Natural killer cell (primary cell): ENCODE results near the gene CHN1. TPM values are rescaled to one million over a fixed set of nuclear protein-coding genes. Genes with fewer than 3 reads are reported as not detected.

Experiments
- ATAC-seq, 3 donors: fragments of 150-1000 bp in 2 of 3; fragments of 200-7000 bp in 1 of 3; cut with Tn5 transposase; 1 replicate in 1 of 3; 2 replicates in 2 of 3; pipeline ENCODE4 v1.10.0; 2021; ENCODE audit warnings: mild to moderate bottlenecking in 2 of 3, moderate library complexity in 2 of 3
- DNase-seq, 2 donors: peaks; one replicate each; pipeline versions ENCODE4 v3.0.0 to v3.0.0-alpha.2; 2013 to 2021; ENCODE audit warnings: mixed read lengths in 1 of 2
- H3K27ac ChIP-seq: one replicate; pipeline ENCODE4 v1.5.1; 2013; ENCODE audit warnings: mild to moderate bottlenecking, low read length
- H3K27me3 ChIP-seq: one replicate; pipeline ENCODE4 v1.6.1; 2013; ENCODE audit warnings: low read length; ENCODE audit not compliant: control insufficient read depth, insufficient read depth
- H3K36me3 ChIP-seq: one replicate; pipeline ENCODE4 v1.6.1; 2013; ENCODE audit warnings: low read length; ENCODE audit not compliant: control insufficient read depth, insufficient read depth
- H3K4me1 ChIP-seq: one replicate; pipeline ENCODE4 v1.6.1; 2013; ENCODE audit warnings: low read length; ENCODE audit not compliant: control insufficient read depth, insufficient read depth
- H3K4me3 ChIP-seq: one replicate; pipeline ENCODE4 v1.5.1; 2013; ENCODE audit warnings: low read length
- H3K9me3 ChIP-seq: one replicate; pipeline ENCODE4 v1.6.1; 2013; ENCODE audit warnings: low read length; ENCODE audit not compliant: control insufficient read depth, insufficient read depth
- H3K27ac Mint-ChIP-seq, 2 donors: one replicate each; pipeline ENCODE4 v1.8.0; 2022; ENCODE audit warnings: mild to moderate bottlenecking in 2 of 2, mixed read lengths in 2 of 2, moderate library complexity in 1 of 2
- H3K27me3 Mint-ChIP-seq, 2 donors: one replicate each; pipeline ENCODE4 v1.8.0; 2022; ENCODE audit warnings: low read depth in 2 of 2, mixed read lengths in 2 of 2
- H3K36me3 Mint-ChIP-seq: one replicate; pipeline ENCODE4 v1.8.0; 2022; ENCODE audit warnings: mixed read lengths
- H3K4me1 Mint-ChIP-seq, 2 donors: one replicate each; pipeline ENCODE4 v1.8.0; 2022; ENCODE audit warnings: mixed read lengths in 2 of 2
- H3K4me3 Mint-ChIP-seq: one replicate; pipeline ENCODE4 v1.8.0; 2022; ENCODE audit warnings: mild to moderate bottlenecking, moderate library complexity, mixed read lengths
- H3K9me3 Mint-ChIP-seq, 2 donors: one replicate each; pipeline ENCODE4 v1.8.0; 2022; ENCODE audit warnings: mixed read lengths in 2 of 2
- CTCF ChIP-seq: fragments of 200-600 bp; IDR thresholded peaks from one replicate; pipeline ENCODE4 v1.8.0; 2022; ENCODE audit warnings: antibody characterized with exemption
- WGBS: methylation state at CpG from one replicate; pipeline ENCODE4 v1.1.7; 2013; ENCODE audit warnings: missing lambda C conversion rate; ENCODE audit not compliant: insufficient coverage; 5-methylcytosine and 5-hydroxymethylcytosine counted together
- intact Hi-C: fragments of 100-400 bp; cut with micrococcal nuclease; formaldehyde crosslinking; loops from one replicate; pipeline ENCODE4 v1.14.2; 2022
- total RNA-seq, 4 donors: library from RNA; stranded (reverse); fragments of 120-200 nt in 1 of 4; gene quantifications; one replicate each; pipeline versions ENCODE4 v1.2.3 to v1.2.4, GENCODE V29; 2013 to 2022

CHN1 gene
- total RNA-seq, 3 donors from 2014 or later (not counting 1 experiment from before 2014, with no cell fraction given), result 0.80 to 1.7 (median 0.88) TPM

GRCh38 chr2:174764280-174765255, 240.6 kb downstream of the CHN1 start, which contains the start of gene CHRNA1:
TSS of gene CHRNA1 (minus strand) at chr2:174764472. CDS start at chr2:174764394, 78 bp downstream.
- H3K36me3 Mint-ChIP-seq, result no peaks in the 10 kb centered on the region
- TF ChIP-seq CTCF, result no peak
- H3K27ac ChIP-seq, result no peak within 1 kb of the TSS
- H3K4me1 ChIP-seq, result no peaks in the 10 kb centered on the region
- H3K9me3 Mint-ChIP-seq, result no peaks in the 10 kb centered on the region
- ATAC-seq, result no peak
- H3K27ac Mint-ChIP-seq, result no peak within 1 kb of the TSS
- 81% methylated on average over 13 of the region's 13 CpGs for WGBS
- H3K4me3 ChIP-seq, result no peak within 1 kb of the TSS
- no peak within 1 kb of the TSS for H3K4me3 Mint-ChIP-seq
- no peaks in the 10 kb centered on the region for H3K27me3 ChIP-seq
- H3K9me3 ChIP-seq, result no peaks in the 10 kb centered on the region
- H3K4me1 Mint-ChIP-seq, result no peaks in the 10 kb centered on the region
- intact Hi-C loops, result no loop called here
- no peak for DNase-seq
- H3K27me3 Mint-ChIP-seq, result peaks cover 17 to 26% of the 10 kb centered on the region in 2 donors
- H3K36me3 ChIP-seq, result no peaks in the 10 kb centered on the region

GRCh38 chr2:174763780-174764179, 241.4 kb downstream of the CHN1 start:
- Histone ChIP-seq H3K27ac (no peak overlapping the region), H3K9me3 (no peaks in the 10 kb centered on the region), H3K4me1 (no peaks in the 10 kb centered on the region), H3K36me3 (no peaks in the 10 kb centered on the region), H3K4me3 (no peak overlapping the region), H3K27me3 (no peaks in the 10 kb centered on the region)
- no peak overlapping the region for H3K4me3 Mint-ChIP-seq
- 94% methylated on average over 4 of the region's 4 CpGs for WGBS
- H3K27ac Mint-ChIP-seq, result no peak overlapping the region
- intact Hi-C loops, result no loop called here
- H3K27me3 Mint-ChIP-seq, result peaks cover 17 to 22% of the 10 kb centered on the region in 2 donors
- no peaks in the 10 kb centered on the region for H3K4me1 Mint-ChIP-seq
- no peak for TF ChIP-seq CTCF
- no peak for DNase-seq
- no peaks in the 10 kb centered on the region for H3K36me3 Mint-ChIP-seq
- H3K9me3 Mint-ChIP-seq, result no peaks in the 10 kb centered on the region
- ATAC-seq, result no peak

GRCh38 chr2:174762464-174762863, 242.7 kb downstream of the CHN1 start:
- no peaks in the 10 kb centered on the region for H3K36me3 Mint-ChIP-seq
- no peak overlapping the region for H3K27ac ChIP-seq
- H3K4me1 ChIP-seq, result no peaks in the 10 kb centered on the region
- TF ChIP-seq CTCF, result no peak
- ATAC-seq, result no peak
- no peaks in the 10 kb centered on the region for H3K9me3 Mint-ChIP-seq
- no peaks in the 10 kb centered on the region for H3K27me3 ChIP-seq
- no peaks in the 10 kb centered on the region for H3K9me3 ChIP-seq
- DNase-seq, result no peak
- intact Hi-C loops, result no loop called here
- peaks cover 15 to 16% of the 10 kb centered on the region in 2 donors for H3K27me3 Mint-ChIP-seq
- WGBS, result 68% methylated on average over 4 of the region's 5 CpGs
- H3K36me3 ChIP-seq, result no peaks in the 10 kb centered on the region
- no peak overlapping the region for H3K27ac Mint-ChIP-seq
- no peak overlapping the region for H3K4me3 ChIP-seq
- H3K4me1 Mint-ChIP-seq, result no peaks in the 10 kb centered on the region
- no peak overlapping the region for H3K4me3 Mint-ChIP-seq
